ENCODE data around the gene ARFGAP2. TPM values are rescaled to one million over a fixed set of nuclear protein-coding genes. Genes with fewer than 3 reads are reported as not detected.

The ARFGAP2 gene
- total RNA-seq, 1 experiment from 2014 or later: 73.5 TPM

- H3K27ac ChIP-seq (ENCODE audit: low read depth, low read length): no peak overlapping the region
- H2AFZ ChIP-seq (ENCODE audit: low read depth, low read length, poor library complexity, severe bottlenecking): no peak overlapping the region
- no peaks in the 10 kb centered on the region for H3K9me2 ChIP-seq (ENCODE audit: insufficient read depth)
- no peaks in the 10 kb centered on the region for H3K27me3 ChIP-seq (ENCODE audit: insufficient read depth, low read length)
- RAD21 ChIA-PET (ENCODE audit: low non-redundant PET in 1 of 2, low total read pairs in 2 of 2, uncharacterized antibody in 2 of 2, unreplicated experiment in 2 of 2): no interaction called here
- BruUV-seq (replicated peaks): no TSS peak
- H3K4me2 ChIP-seq (ENCODE audit: low read length): no peak overlapping the region
- peaks cover 33% of the 10 kb centered on the region for H3K79me2 ChIP-seq (ENCODE audit: insufficient read depth, low read length)
- no peak for ATAC-seq
- POLR2A ChIA-PET: no interaction called here
- H3K9me3 ChIP-seq (ENCODE audit: control insufficient read depth in 1 of 2, insufficient read depth in 1 of 2, low read depth in 1 of 2, low read length in 2 of 2): no peaks in the 10 kb centered on the region
- H3K36me3 ChIP-seq (ENCODE audit: control insufficient read depth in 1 of 2, insufficient read depth in 2 of 2, low read length in 2 of 2): no peaks in the 10 kb centered on the region; a peak in 1 of 4 replicates
- CTCF ChIA-PET: no interaction called here
- DNase-seq (ENCODE audit: low read depth, low spot score): no peak
- no peak overlapping the region for H3K4me3 ChIP-seq (replicated peaks in 1 of 2; ENCODE audit: low read depth in 1 of 2, low read length in 2 of 2)
- no peaks in the 10 kb centered on the region for H4K20me1 ChIP-seq (ENCODE audit: insufficient read depth)
- H3K9ac ChIP-seq (ENCODE audit: low read length): no peak overlapping the region
- TF ChIP-seq POLR2A (IDR thresholded peaks at IDR 0.05; ENCODE audit: borderline replicate concordance, extremely low read depth, insufficient read depth, insufficient read length) (no peak), SIN3A (IDR thresholded peaks at IDR 0.05; ENCODE audit: low read depth) (no peak), REST (IDR thresholded peaks at IDR 0.05; ENCODE audit: low read depth) (no peak), TCF7L2 (IDR thresholded peaks at IDR 0.05; ENCODE audit: borderline replicate concordance, extremely low read depth, insufficient read depth, insufficient read length) (no peak), SRF (IDR thresholded peaks at IDR 0.05; ENCODE audit: low read depth) (no peak), ELF1 (IDR thresholded peaks at IDR 0.05; ENCODE audit: borderline replicate concordance, low read depth) (no peak), CEBPB (IDR thresholded peaks at IDR 0.05; ENCODE audit: low read depth) (no peak), YY1 (IDR thresholded peaks at IDR 0.05; ENCODE audit: extremely low read depth, insufficient replicate concordance, low read depth, low read length) (no peak), CTCF (IDR thresholded peaks at IDR 0.05 in 2 of 3, conservative IDR thresholded peaks at IDR 0.05 in 1 of 3; ENCODE audit: borderline replicate concordance in 1 of 3, insufficient read depth in 1 of 3, low read depth in 2 of 3, low read length in 2 of 3) (no peak), EGR1 (IDR thresholded peaks at IDR 0.05; ENCODE audit: low read depth) (no peak), EZH2phosphoT487 (IDR thresholded peaks at IDR 0.05; ENCODE audit: borderline replicate concordance) (no peak), EZH2 (IDR thresholded peaks at IDR 0.05) (no peak), ZBTB33 (IDR thresholded peaks at IDR 0.05; ENCODE audit: extremely low read depth, insufficient replicate concordance, low read length) (no peak), POLR2AphosphoS5 (IDR thresholded peaks at IDR 0.05; ENCODE audit: low read depth, low read length) (no peak), JUND (IDR thresholded peaks at IDR 0.05) (no peak), ATF3 (IDR thresholded peaks at IDR 0.05) (no peak), RAD21 (IDR thresholded peaks at IDR 0.05; ENCODE audit: low read depth) (no peak), ZNF274 (IDR thresholded peaks at IDR 0.05; ENCODE audit: low read depth, low read length) (no peak)
- H3K4me1 ChIP-seq (ENCODE audit: control insufficient read depth in 1 of 2, insufficient read depth in 2 of 2, low read length in 2 of 2): peaks cover 18 to 34% of the 10 kb centered on the region in 2 experiments
- intact Hi-C loops (cut with micrococcal nuclease): no loop called here
Measured at GRCh38 chr11:47182380-47182779, 5.7 kb upstream of the ARFGAP2 start.
